WTC11 (cell line): Measurements from ENCODE around the gene TNRC6C. TPM values are rescaled to one million over a fixed set of nuclear protein-coding genes. Genes with fewer than 3 reads are reported as not detected.

Experiments used
- ATAC-seq: fragments of 200-7000 bp; cut with Tn5 transposase; 2 replicates; pipeline ENCODE4 v1.10.0; 2021; ENCODE audit warnings: mild to moderate bottlenecking, moderate library complexity
- CTCF ChIA-PET: fragments of 300-600 bp; sonication (Branson Sonifier 250); formaldehyde crosslinking; loops from one replicate; lab custom pipeline; 2021; ENCODE audit warnings: antibody characterized with exemption; lab: Charles Lee
- POLR2A ChIA-PET: fragments of 350-600 bp; sonication (Branson Sonifier 250); formaldehyde crosslinking; loops from one replicate; lab custom pipeline; 2021; ENCODE audit warnings: antibody characterized with exemption; lab: Charles Lee
- DNase-seq: peaks from one replicate; pipeline ENCODE4 v3.0.0; 2021; ENCODE audit warnings: low spot score
- H3K27ac Mint-ChIP-seq: 2 replicates; pipeline ENCODE4 v1.8.0; 2021; ENCODE audit warnings: mixed read lengths
- H3K27me3 Mint-ChIP-seq: 2 replicates; pipeline ENCODE4 v1.8.0; 2021; ENCODE audit warnings: low read depth, mild to moderate bottlenecking, moderate library complexity, mixed read lengths
- H3K36me3 Mint-ChIP-seq: 2 replicates; pipeline ENCODE4 v1.8.0; 2021; ENCODE audit warnings: mixed read lengths
- H3K4me1 Mint-ChIP-seq: 2 replicates; pipeline ENCODE4 v1.8.0; 2022; ENCODE audit warnings: mixed read lengths
- H3K4me3 Mint-ChIP-seq: 2 replicates; pipeline ENCODE4 v1.8.0; 2021; ENCODE audit warnings: mild to moderate bottlenecking, moderate library complexity, mixed read lengths
- H3K9me3 Mint-ChIP-seq: 2 replicates; pipeline ENCODE4 v1.8.0; 2021; ENCODE audit warnings: mixed read lengths
- AR ChIP-seq: fragments of 250-450 bp; sonication (Bioruptor Pico); IDR thresholded peaks from 2 replicates; pipeline ENCODE4 v1.9.0; 2021; ENCODE audit warnings: mild to moderate bottlenecking
- ATF2 ChIP-seq: sonication (generic); formaldehyde crosslinking; IDR thresholded peaks from 2 replicates; pipeline ENCODE4 v1.8.1; 2022; ENCODE audit warnings: low read depth, missing genetic modification reagents, borderline replicate concordance
- ATF3 ChIP-seq: sonication (generic); formaldehyde crosslinking; conservative IDR thresholded peaks from 2 replicates; pipeline ENCODE4 v1.8.1; 2022; ENCODE audit warnings: mild to moderate bottlenecking, missing genetic modification reagents
- CREM ChIP-seq: sonication (generic); formaldehyde crosslinking; IDR thresholded peaks from 2 replicates; pipeline ENCODE4 v1.8.1; 2022; ENCODE audit warnings: mild to moderate bottlenecking, missing genetic modification reagents, moderate library complexity
- E2F4 ChIP-seq: sonication (generic); formaldehyde crosslinking; IDR thresholded peaks from 2 replicates; pipeline ENCODE4 v1.8.1; 2022; ENCODE audit warnings: low read depth, mild to moderate bottlenecking, moderate library complexity, missing genetic modification reagents, borderline replicate concordance
- FOXJ3 ChIP-seq: sonication (generic); formaldehyde crosslinking; IDR thresholded peaks from 2 replicates; pipeline ENCODE4 v1.9.0; 2021; ENCODE audit warnings: missing genetic modification reagents, mild to moderate bottlenecking, borderline replicate concordance
- FOXP4 ChIP-seq: sonication (generic); formaldehyde crosslinking; IDR thresholded peaks from 2 replicates; pipeline ENCODE4 v1.8.0; 2022; ENCODE audit warnings: mild to moderate bottlenecking, missing genetic modification reagents
- MYBL2 ChIP-seq: sonication (generic); formaldehyde crosslinking; IDR thresholded peaks from 2 replicates; pipeline ENCODE4 v1.8.1; 2023; ENCODE audit warnings: mild to moderate bottlenecking, moderate library complexity, missing genetic modification reagents
- OVOL2 ChIP-seq: fragments of 250-450 bp; sonication (Bioruptor Pico); IDR thresholded peaks from 2 replicates; pipeline ENCODE4 v1.9.0; 2021; ENCODE audit warnings: mild to moderate bottlenecking, borderline replicate concordance
- SMAD3 ChIP-seq: sonication (generic); formaldehyde crosslinking; IDR thresholded peaks from 2 replicates; pipeline ENCODE4 v1.8.0; 2022; ENCODE audit warnings: missing genetic modification reagents, mild to moderate bottlenecking, borderline replicate concordance
- USF2 ChIP-seq: sonication (generic); formaldehyde crosslinking; IDR thresholded peaks from 2 replicates; pipeline ENCODE4 v1.8.1; 2023; ENCODE audit warnings: mild to moderate bottlenecking, missing genetic modification reagents, moderate library complexity
- ZBTB21 ChIP-seq: sonication (generic); formaldehyde crosslinking; IDR thresholded peaks from 2 replicates; pipeline ENCODE4 v1.8.1; 2023; ENCODE audit warnings: mild to moderate bottlenecking, missing genetic modification reagents, borderline replicate concordance
- ZMAT4 ChIP-seq: fragments of 250-450 bp; sonication (Bioruptor Pico); IDR thresholded peaks from 2 replicates; pipeline ENCODE4 v1.9.0; 2021; ENCODE audit warnings: mild to moderate bottlenecking
- ZNF317 ChIP-seq: sonication (generic); formaldehyde crosslinking; IDR thresholded peaks from 2 replicates; pipeline ENCODE4 v1.8.1; 2023; ENCODE audit warnings: low read depth, mild to moderate bottlenecking, moderate library complexity, missing genetic modification reagents, borderline replicate concordance
- ZNF532 ChIP-seq: fragments of 250-450 bp; sonication (Bioruptor Pico); IDR thresholded peaks from 2 replicates; pipeline ENCODE4 v1.9.0; 2021; ENCODE audit warnings: mild to moderate bottlenecking, borderline replicate concordance
- total RNA-seq: library from RNA; stranded (reverse); gene quantifications from 3 replicates; pipeline ENCODE4 v1.2.3, GENCODE V29; 2021

Gene TNRC6C
- total RNA-seq, 1 experiment from 2014 or later, result 52.3 TPM

GRCh38 chr17:77915594-77916021 lies 42.9 kb upstream of the TNRC6C start:
- H3K27me3 Mint-ChIP-seq, result peaks cover 3% of the 10 kb centered on the region; the same call in 1 of the 2 replicates
- ChIA-PET CTCF (interaction anchor here (0.5 to 2.0 kb wide), 6 partner anchors 10 to 103 kb away, joined by 3 to 8 read pairs (median 4); partner anchors contain the start of gene TNRC6C), POLR2A (no interaction called here)
- H3K4me1 Mint-ChIP-seq, result peaks cover 44% of the 10 kb centered on the region
- H3K36me3 Mint-ChIP-seq, result peaks cover 3% of the 10 kb centered on the region; the same call in 1 of the 2 replicates
- no peak for TF ChIP-seq ZNF317
- no peak for TF ChIP-seq SMAD3 (CRISPR knock-in tag)
- no peak for TF ChIP-seq E2F4 (CRISPR knock-in tag)
- no peak for TF ChIP-seq ATF2 (CRISPR knock-in tag)
- no peak for TF ChIP-seq ATF3 (CRISPR knock-in tag)
- TF ChIP-seq ZNF532 (CRISPR knock-in tag), result no peak
- TF ChIP-seq AR (CRISPR knock-in tag), result no peak
- TF ChIP-seq MYBL2, result no peak
- TF ChIP-seq FOXJ3, result no peak
- no peak for TF ChIP-seq OVOL2 (CRISPR knock-in tag)
- no peak for TF ChIP-seq ZMAT4 (CRISPR knock-in tag)
- no peak for TF ChIP-seq ZBTB21 (CRISPR knock-in tag)
- TF ChIP-seq CREM (CRISPR knock-in tag), result no peak
- TF ChIP-seq FOXP4 (CRISPR knock-in tag), result no peak
- TF ChIP-seq USF2, result no peak
- H3K9me3 Mint-ChIP-seq, result peaks cover 4% of the 10 kb centered on the region
- H3K4me3 Mint-ChIP-seq, result no peak overlapping the region
- no peak for ATAC-seq
- no peak overlapping the region for H3K27ac Mint-ChIP-seq
- no peak for DNase-seq
